HCT116 (cell line): ENCODE data around the gene ABCC10. TPM values are rescaled to one million over a fixed set of nuclear protein-coding genes. Genes with fewer than 3 reads are reported as not detected.

Experiments
- ATAC-seq: fragments of 200-7000 bp; cut with Tn5 transposase; 2 replicates; pipeline ENCODE4 v1.9.1; 2020; ENCODE audit warnings: mild to moderate bottlenecking, moderate library complexity
- BruUV-seq: library from RNA; stranded (reverse); fragments of 400-500 nt; replicated peaks from 2 replicates; lab custom pipeline; 2021; lab: Mats Ljungman, UMichigan
- CTCF ChIA-PET: fragments of 300-600 bp; sonication (Branson Sonifier 250); formaldehyde crosslinking; loops from one replicate; lab custom pipeline; 2021; ENCODE audit warnings: antibody characterized with exemption; lab: Charles Lee
- POLR2A ChIA-PET: fragments of 300-600, 350-600 bp; sonication (Branson Sonifier 250); formaldehyde crosslinking; loops from one replicate; lab custom pipeline; 2021; ENCODE audit warnings: antibody characterized with exemption; lab: Charles Lee
- RAD21 ChIA-PET, 2 experiments: fragments of 300-600 bp; sonication (Branson Sonifier 250); formaldehyde crosslinking; loops; one replicate each; lab custom pipeline; 2023; ENCODE audit warnings: low total read pairs in 2 of 2; ENCODE audit not compliant: uncharacterized antibody in 2 of 2, unreplicated experiment in 2 of 2, low non-redundant PET in 1 of 2; lab: Charles Lee
- DNase-seq: peaks from one replicate; pipeline ENCODE4 v3.0.0-alpha.2; 2010; ENCODE audit warnings: low read depth, low spot score
- H2AFZ ChIP-seq: fragments of 200-600 bp; shearing (Covaris generic), sonication (generic); 2 replicates; pipeline ENCODE4 v1.6.1; 2017; ENCODE audit warnings: low read depth, mixed run types, mixed read lengths, antibody characterized with exemption, low read length; ENCODE audit not compliant: poor library complexity, severe bottlenecking
- H3K27ac ChIP-seq: 2 replicates; pipeline ENCODE4 v1.5.1; 2012; ENCODE audit warnings: low read depth, low read length
- H3K27me3 ChIP-seq: fragments of 200-600 bp; sonication (generic); 2 replicates; pipeline ENCODE4 v1.6.1; 2016; ENCODE audit warnings: mixed run types, low read length, mixed read lengths; ENCODE audit not compliant: insufficient read depth
- H3K36me3 ChIP-seq, 2 experiments: fragments of 200-500 bp in 1 of 2; fragments of 200-600 bp in 1 of 2; sonication (Bioruptor generic) in 1 of 2; sonication (generic) in 1 of 2; 2 replicates each; pipeline versions ENCODE4 v1.5.1 to v1.6.1; 2014 to 2016; ENCODE audit warnings: low read length in 2 of 2, inconsistent platforms in 1 of 2, mixed read lengths in 1 of 2, mixed run types in 1 of 2; ENCODE audit not compliant: insufficient read depth in 2 of 2, control insufficient read depth in 1 of 2
- H3K4me1 ChIP-seq, 2 experiments: fragments of 200-600 bp in 1 of 2; sonication (generic) in 1 of 2; 2 replicates each; pipeline versions ENCODE4 v1.5.1 to v1.6.1; 2012 to 2017; ENCODE audit warnings: low read length in 2 of 2, inconsistent platforms in 1 of 2, mild to moderate bottlenecking in 1 of 2, mixed read lengths in 1 of 2, mixed run types in 1 of 2, moderate library complexity in 1 of 2; ENCODE audit not compliant: insufficient read depth in 2 of 2, control insufficient read depth in 1 of 2
- H3K4me2 ChIP-seq: fragments of 200-600 bp; sonication (generic); 2 replicates; pipeline ENCODE4 v1.6.1; 2017; ENCODE audit warnings: mixed run types, low read length, mixed read lengths
- H3K4me3 ChIP-seq, 2 experiments: fragments of 200-600 bp in 1 of 2; sonication (generic) in 1 of 2; replicated peaks in 1 of 2; 2 replicates each; pipeline ENCODE4 v1.5.1; 2011 to 2016; ENCODE audit warnings: low read length in 2 of 2, control low read depth in 1 of 2, low read depth in 1 of 2, mild to moderate bottlenecking in 1 of 2, mixed read lengths in 1 of 2, mixed run types in 1 of 2
- H3K79me2 ChIP-seq: fragments of 200-600 bp; sonication (generic); 2 replicates; pipeline ENCODE4 v1.6.1; 2017; ENCODE audit warnings: mild to moderate bottlenecking, mixed run types, low read length, moderate library complexity, mixed read lengths; ENCODE audit not compliant: insufficient read depth
- H3K9ac ChIP-seq: fragments of 200-600 bp; sonication (generic); 2 replicates; pipeline ENCODE4 v1.6.1; 2016; ENCODE audit warnings: low read length, mixed read lengths
- H3K9me2 ChIP-seq: fragments of 200-600 bp; sonication (generic), shearing (Covaris generic); 2 replicates; pipeline ENCODE4 v1.6.1; 2017; ENCODE audit warnings: mixed run types, mild to moderate bottlenecking, moderate library complexity; ENCODE audit not compliant: insufficient read depth
- H3K9me3 ChIP-seq, 2 experiments: fragments of 200-500 bp in 1 of 2; fragments of 200-600 bp in 1 of 2; sonication (Bioruptor generic) in 1 of 2; sonication (generic) in 1 of 2; 2 replicates each; pipeline ENCODE4 v1.6.1; 2014 to 2017; ENCODE audit warnings: low read length in 2 of 2, mixed read lengths in 2 of 2, inconsistent platforms in 1 of 2, low read depth in 1 of 2, mild to moderate bottlenecking in 1 of 2, mixed run types in 1 of 2, moderate library complexity in 1 of 2; ENCODE audit not compliant: control insufficient read depth in 1 of 2, insufficient read depth in 1 of 2
- H4K20me1 ChIP-seq: fragments of 200-600 bp; sonication (generic), shearing (Covaris generic); 2 replicates; pipeline ENCODE4 v1.6.1; 2017; ENCODE audit warnings: mixed run types, mild to moderate bottlenecking, moderate library complexity; ENCODE audit not compliant: insufficient read depth
- ATF3 ChIP-seq: IDR thresholded peaks from 2 replicates; pipeline ENCODE4 v1.6.1; 2012
- CBX3 ChIP-seq: IDR thresholded peaks from 2 replicates; pipeline ENCODE4 v1.6.1; 2012; ENCODE audit warnings: low read depth
- EGR1 ChIP-seq: IDR thresholded peaks from 2 replicates; pipeline ENCODE4 v1.6.1; 2012; ENCODE audit warnings: low read depth
- ELF1 ChIP-seq: IDR thresholded peaks from 2 replicates; pipeline ENCODE4 v1.6.1; 2012; ENCODE audit warnings: low read depth, borderline replicate concordance
- EZH2 ChIP-seq: fragments of 200-600 bp; sonication (generic); IDR thresholded peaks from 2 replicates; pipeline ENCODE4 v1.6.1; 2017; ENCODE audit warnings: antibody characterized with exemption, mixed run types
- EZH2phosphoT487 ChIP-seq: fragments of 200-600 bp; IDR thresholded peaks from 2 replicates; pipeline ENCODE4 v1.6.1; 2018; ENCODE audit warnings: antibody characterized with exemption, borderline replicate concordance
- FOSL1 ChIP-seq: IDR thresholded peaks from 2 replicates; pipeline ENCODE4 v1.6.1; 2012; ENCODE audit warnings: low read depth
- JUND ChIP-seq: IDR thresholded peaks from 2 replicates; pipeline ENCODE4 v1.6.1; 2012
- MAX ChIP-seq: IDR thresholded peaks from 2 replicates; pipeline ENCODE4 v1.6.1; 2012
- POLR2A ChIP-seq: IDR thresholded peaks from 2 replicates; pipeline ENCODE4 v1.7.0; 2011; ENCODE audit warnings: borderline replicate concordance; ENCODE audit not compliant: insufficient read depth, insufficient read length; ENCODE audit errors: extremely low read depth
- POLR2AphosphoS5 ChIP-seq: IDR thresholded peaks from 2 replicates; pipeline ENCODE4 v1.6.1; 2011; ENCODE audit warnings: mild to moderate bottlenecking, low read depth, low read length, moderate library complexity
- RAD21 ChIP-seq: IDR thresholded peaks from 2 replicates; pipeline ENCODE4 v1.6.1; 2012; ENCODE audit warnings: low read depth, mild to moderate bottlenecking
- SP1 ChIP-seq: IDR thresholded peaks from 2 replicates; pipeline ENCODE4 v1.6.1; 2012; ENCODE audit warnings: low read depth
- SRF ChIP-seq: IDR thresholded peaks from 2 replicates; pipeline ENCODE4 v1.6.1; 2012; ENCODE audit warnings: low read depth
- TCF7L2 ChIP-seq: IDR thresholded peaks from 2 replicates; pipeline ENCODE4 v1.7.0; 2011; ENCODE audit warnings: borderline replicate concordance, inconsistent platforms; ENCODE audit not compliant: insufficient read depth, insufficient read length; ENCODE audit errors: extremely low read depth
- ZBTB33 ChIP-seq: IDR thresholded peaks from 2 replicates; pipeline ENCODE4 v1.6.1; 2011; ENCODE audit warnings: mild to moderate bottlenecking, low read length, moderate library complexity; ENCODE audit not compliant: insufficient replicate concordance; ENCODE audit errors: extremely low read depth
- ZFX ChIP-seq: fragments of 450-650 bp; IDR thresholded peaks from 2 replicates; pipeline ENCODE4 v1.6.1; 2017
- ZNF274 ChIP-seq: fragments of 200-500 bp; sonication (Bioruptor generic); IDR thresholded peaks from 2 replicates; pipeline ENCODE4 v1.6.1; 2014; ENCODE audit warnings: mild to moderate bottlenecking, low read depth, low read length, inconsistent platforms
- intact Hi-C: fragments of 100-400 bp; cut with micrococcal nuclease; formaldehyde crosslinking; loops from 2 replicates; pipeline ENCODE4 v1.10.0; 2022
- total RNA-seq: library from RNA; stranded (reverse); gene quantifications from one replicate; pipeline ENCODE4 v1.2.1, GENCODE V29; 2021; ENCODE audit not compliant: unreplicated experiment
- TF ChIP-seq, protein P1 (sequence below), 3 experiments: fragments of 200-600 bp in 1 of 3; sonication (generic) in 1 of 3; IDR thresholded peaks in 2 of 3; conservative IDR thresholded peaks in 1 of 3; 2 replicates each; pipeline ENCODE4 v1.5.1; 2012 to 2017; ENCODE audit warnings: low read depth in 2 of 3, low read length in 2 of 3, antibody characterized with exemption in 1 of 3, borderline replicate concordance in 1 of 3, control low read depth in 1 of 3, mild to moderate bottlenecking in 1 of 3, mixed read lengths in 1 of 3, mixed run types in 1 of 3, moderate library complexity in 1 of 3; ENCODE audit not compliant: insufficient read depth in 1 of 3
- TF ChIP-seq, protein P2 (sequence below): IDR thresholded peaks from 2 replicates; pipeline ENCODE4 v1.6.1; 2012; ENCODE audit warnings: low read depth

Gene ABCC10
- total RNA-seq, 1 experiment from 2014 or later: 29.9 TPM

GRCh38 chr6:43437700-43438099, 10.4 kb downstream of the ABCC10 start:
- Histone ChIP-seq H2AFZ (no peak overlapping the region), H3K9me3 (no peaks in the 10 kb centered on the region), H3K27me3 (no peaks in the 10 kb centered on the region), H3K9ac (no peak overlapping the region), H3K9me2 (no peaks in the 10 kb centered on the region), H3K4me2 (no peak overlapping the region), H4K20me1 (no peaks in the 10 kb centered on the region), H3K4me1 (peaks cover 12 to 18% of the 10 kb centered on the region in 2 experiments), H3K27ac (no peak overlapping the region), H3K36me3 (peaks cover 3 to 6% of the 10 kb centered on the region in 2 experiments; a peak in 3 of 4 replicates), H3K4me3 (no peak overlapping the region), H3K79me2 (no peaks in the 10 kb centered on the region)
- no peak for ATAC-seq
- ChIA-PET POLR2A (interaction anchor here (1.3 kb wide), 1 partner anchor 10 kb away, joined by 3 read pairs; the partner anchor contains the start of gene ABCC10), CTCF (interaction anchor here (0.8 to 1.8 kb wide), 2 partner anchors 20 to 174 kb away, joined by 4 to 5 read pairs; no protein-coding TSS in a partner anchor), RAD21 (no interaction called here)
- DNase-seq: no peak
- TF ChIP-seq JUND (no peak), ELF1 (no peak), POLR2A (no peak), TCF7L2 (no peak), MAX (no peak), RAD21 (no peak), FOSL1 (no peak), SP1 (no peak), EZH2phosphoT487 (no peak), EZH2 (no peak), ZFX (no peak), ATF3 (no peak), ZNF274 (no peak), EGR1 (no peak), ZBTB33 (no peak), SRF (no peak), CBX3 (no peak), POLR2AphosphoS5 (no peak)
- TF ChIP-seq, protein P1, sequence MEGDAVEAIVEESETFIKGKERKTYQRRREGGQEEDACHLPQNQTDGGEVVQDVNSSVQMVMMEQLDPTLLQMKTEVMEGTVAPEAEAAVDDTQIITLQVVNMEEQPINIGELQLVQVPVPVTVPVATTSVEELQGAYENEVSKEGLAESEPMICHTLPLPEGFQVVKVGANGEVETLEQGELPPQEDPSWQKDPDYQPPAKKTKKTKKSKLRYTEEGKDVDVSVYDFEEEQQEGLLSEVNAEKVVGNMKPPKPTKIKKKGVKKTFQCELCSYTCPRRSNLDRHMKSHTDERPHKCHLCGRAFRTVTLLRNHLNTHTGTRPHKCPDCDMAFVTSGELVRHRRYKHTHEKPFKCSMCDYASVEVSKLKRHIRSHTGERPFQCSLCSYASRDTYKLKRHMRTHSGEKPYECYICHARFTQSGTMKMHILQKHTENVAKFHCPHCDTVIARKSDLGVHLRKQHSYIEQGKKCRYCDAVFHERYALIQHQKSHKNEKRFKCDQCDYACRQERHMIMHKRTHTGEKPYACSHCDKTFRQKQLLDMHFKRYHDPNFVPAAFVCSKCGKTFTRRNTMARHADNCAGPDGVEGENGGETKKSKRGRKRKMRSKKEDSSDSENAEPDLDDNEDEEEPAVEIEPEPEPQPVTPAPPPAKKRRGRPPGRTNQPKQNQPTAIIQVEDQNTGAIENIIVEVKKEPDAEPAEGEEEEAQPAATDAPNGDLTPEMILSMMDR (IDR thresholded peaks at IDR 0.05 in 2 of 3, conservative IDR thresholded peaks at IDR 0.05 in 1 of 3; ENCODE audit: borderline replicate concordance in 1 of 3, insufficient read depth in 1 of 3, low read depth in 2 of 3, low read length in 2 of 3): no peak
- TF ChIP-seq, protein P2, sequence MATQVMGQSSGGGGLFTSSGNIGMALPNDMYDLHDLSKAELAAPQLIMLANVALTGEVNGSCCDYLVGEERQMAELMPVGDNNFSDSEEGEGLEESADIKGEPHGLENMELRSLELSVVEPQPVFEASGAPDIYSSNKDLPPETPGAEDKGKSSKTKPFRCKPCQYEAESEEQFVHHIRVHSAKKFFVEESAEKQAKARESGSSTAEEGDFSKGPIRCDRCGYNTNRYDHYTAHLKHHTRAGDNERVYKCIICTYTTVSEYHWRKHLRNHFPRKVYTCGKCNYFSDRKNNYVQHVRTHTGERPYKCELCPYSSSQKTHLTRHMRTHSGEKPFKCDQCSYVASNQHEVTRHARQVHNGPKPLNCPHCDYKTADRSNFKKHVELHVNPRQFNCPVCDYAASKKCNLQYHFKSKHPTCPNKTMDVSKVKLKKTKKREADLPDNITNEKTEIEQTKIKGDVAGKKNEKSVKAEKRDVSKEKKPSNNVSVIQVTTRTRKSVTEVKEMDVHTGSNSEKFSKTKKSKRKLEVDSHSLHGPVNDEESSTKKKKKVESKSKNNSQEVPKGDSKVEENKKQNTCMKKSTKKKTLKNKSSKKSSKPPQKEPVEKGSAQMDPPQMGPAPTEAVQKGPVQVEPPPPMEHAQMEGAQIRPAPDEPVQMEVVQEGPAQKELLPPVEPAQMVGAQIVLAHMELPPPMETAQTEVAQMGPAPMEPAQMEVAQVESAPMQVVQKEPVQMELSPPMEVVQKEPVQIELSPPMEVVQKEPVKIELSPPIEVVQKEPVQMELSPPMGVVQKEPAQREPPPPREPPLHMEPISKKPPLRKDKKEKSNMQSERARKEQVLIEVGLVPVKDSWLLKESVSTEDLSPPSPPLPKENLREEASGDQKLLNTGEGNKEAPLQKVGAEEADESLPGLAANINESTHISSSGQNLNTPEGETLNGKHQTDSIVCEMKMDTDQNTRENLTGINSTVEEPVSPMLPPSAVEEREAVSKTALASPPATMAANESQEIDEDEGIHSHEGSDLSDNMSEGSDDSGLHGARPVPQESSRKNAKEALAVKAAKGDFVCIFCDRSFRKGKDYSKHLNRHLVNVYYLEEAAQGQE: no peak
- intact Hi-C loops: no loop called here
- BruUV-seq: no TSS peak
